ENCODE results near the gene FBN3.

The FBN3 gene

GRCh38 chr19:8148410-8149260 lies 757 bp downstream of the FBN3 start:
- DNase-seq (ENCODE audit: low spot score) = no peak
- TF ChIP-seq CTCF (IDR thresholded peaks at IDR 0.05; ENCODE audit: extremely low read depth, insufficient read depth, missing control alignments) = no peak
- in situ Hi-C loops (cut with MboI; ENCODE audit: low pct_unique_long_range_greater_than_20kb, low sequenced_read_pairs, unreplicated experiment) = no loop called here

GRCh38 chr19:8148088-8148409 lies 1.3 kb downstream of the FBN3 start:
- DNase-seq (ENCODE audit: low spot score) = no peak
- no peak for TF ChIP-seq CTCF (IDR thresholded peaks at IDR 0.05; ENCODE audit: extremely low read depth, insufficient read depth, missing control alignments)
- in situ Hi-C loops (cut with MboI; ENCODE audit: low pct_unique_long_range_greater_than_20kb, low sequenced_read_pairs, unreplicated experiment) = no loop called here

- in situ Hi-C loops (cut with MboI; ENCODE audit: low pct_unique_long_range_greater_than_20kb, low sequenced_read_pairs, unreplicated experiment) = no loop called here
- DNase-seq (ENCODE audit: low spot score) = no peak
- TF ChIP-seq CTCF (IDR thresholded peaks at IDR 0.05; ENCODE audit: extremely low read depth, insufficient read depth, missing control alignments) = no peak
Observed at GRCh38 chr19:8147582-8147978, 1.8 kb downstream of the FBN3 start.

- no peak for TF ChIP-seq CTCF (IDR thresholded peaks at IDR 0.05; ENCODE audit: extremely low read depth, insufficient read depth, missing control alignments)
- in situ Hi-C loops (cut with MboI; ENCODE audit: low pct_unique_long_range_greater_than_20kb, low sequenced_read_pairs, unreplicated experiment) = no loop called here
- no peak for DNase-seq (ENCODE audit: low spot score)
Observed at GRCh38 chr19:8146877-8147581, 2.4 kb downstream of the FBN3 start.

- DNase-seq (ENCODE audit: low spot score) = no peak
- no peak for TF ChIP-seq CTCF (IDR thresholded peaks at IDR 0.05; ENCODE audit: extremely low read depth, insufficient read depth, missing control alignments)
- in situ Hi-C loops (cut with MboI; ENCODE audit: low pct_unique_long_range_greater_than_20kb, low sequenced_read_pairs, unreplicated experiment) = no loop called here
Observed at GRCh38 chr19:8144273-8144995, 5.0 kb downstream of the FBN3 start.

- in situ Hi-C loops (cut with MboI; ENCODE audit: low pct_unique_long_range_greater_than_20kb, low sequenced_read_pairs, unreplicated experiment) = no loop called here
- DNase-seq (ENCODE audit: low spot score) = no peak
- no peak for TF ChIP-seq CTCF (IDR thresholded peaks at IDR 0.05; ENCODE audit: extremely low read depth, insufficient read depth, missing control alignments)
Observed at GRCh38 chr19:8143041-8143440, 6.4 kb downstream of the FBN3 start.
